ENCODE measurements around the gene FBXL12. TPM values are rescaled to one million over a fixed set of nuclear protein-coding genes. Genes with fewer than 3 reads are reported as not detected.
"Not testable (repeated sequence)": the region's sequence is repeated elsewhere in the genome, so short reads cannot be mapped to it uniquely, and the experiment has no call there.

Gene FBXL12
- total RNA-seq, 1 experiment from 2014 or later = 16.9 TPM

GRCh38 chr19:9827289-9828238, 8.7 kb upstream of the FBXL12 start, which contains the start of gene UBL5:
TSS of gene UBL5 (plus strand) at chr19:9827918. CDS start at chr19:9828338, 420 bp downstream.
- peak within 1 kb of the TSS; percentile 15; the same call in 1 of the 2 replicates for H3K27ac ChIP-seq
- peak; percentile 74 to 81 for DNase-seq (ENCODE audit: low read depth in 1 of 2, low spot score in 2 of 2)
- peaks cover 46% of the 10 kb centered on the region for H3K36me3 ChIP-seq
- H3K4me3 ChIP-seq = peak within 1 kb of the TSS; percentile 71
- no peaks in the 10 kb centered on the region for H3K27me3 ChIP-seq (replicated peaks)
- H3K9me3 ChIP-seq (replicated peaks) = no peaks in the 10 kb centered on the region
- peaks cover 5% of the 10 kb centered on the region; the same call in 1 of the 2 replicates for H3K4me1 ChIP-seq (replicated peaks)

DNA sequence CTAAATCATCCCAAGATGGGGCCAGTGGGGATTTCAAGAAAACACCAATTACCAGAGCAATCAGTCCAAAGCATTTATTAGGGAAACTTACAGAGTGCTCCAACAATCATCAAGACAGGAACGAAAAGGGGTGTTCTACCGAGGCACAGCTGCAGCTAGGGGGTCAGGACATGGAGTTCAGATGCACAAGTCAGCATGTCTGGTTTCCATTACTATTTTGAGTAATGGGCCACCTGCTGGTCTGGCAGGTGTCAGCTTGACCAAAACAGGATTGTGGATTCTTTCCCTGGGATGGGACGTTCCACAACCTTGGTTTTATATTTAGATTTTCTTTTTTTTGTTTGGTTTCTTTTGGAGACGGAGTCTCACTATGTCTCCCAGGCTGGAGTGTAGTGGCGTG, 4.9 kb upstream of the FBXL12 start:
- DNase-seq (ENCODE audit: low read depth in 1 of 2, low spot score in 2 of 2) = no peak
- H3K9me3 ChIP-seq (replicated peaks) = 0 out of 2 replicates have a peak, but pooled peaks cover under 1% of the 10 kb centered on the region
- no peak overlapping the region for H3K27ac ChIP-seq
- peaks cover 20% of the 10 kb centered on the region for H3K36me3 ChIP-seq
- H3K4me1 ChIP-seq (replicated peaks) = peaks cover 10% of the 10 kb centered on the region
- no peak overlapping the region for H3K4me3 ChIP-seq
- H3K27me3 ChIP-seq (replicated peaks) = no peaks in the 10 kb centered on the region

- not testable (repeated sequence) for H3K27me3 ChIP-seq (replicated peaks); H3K9me3 ChIP-seq (replicated peaks); DNase-seq (ENCODE audit: low read depth in 1 of 2, low spot score in 2 of 2)
- peak overlapping the region; percentile 39; the same call in 1 of the 2 replicates for H3K27ac ChIP-seq
- peak overlapping the region; percentile 23 for H3K4me3 ChIP-seq
- peaks cover 14% of the 10 kb centered on the region for H3K4me1 ChIP-seq (replicated peaks)
- peaks cover 35% of the 10 kb centered on the region for H3K36me3 ChIP-seq
Measured at GRCh38 chr19:9820034-9820433, 1.2 kb upstream of the FBXL12 start.

- peaks cover 14% of the 10 kb centered on the region for H3K4me1 ChIP-seq (replicated peaks)
- peaks cover 8% of the 10 kb centered on the region; the same call in 1 of the 2 replicates for H3K9me3 ChIP-seq (replicated peaks)
- peaks cover 38% of the 10 kb centered on the region for H3K36me3 ChIP-seq
- no peak for DNase-seq (ENCODE audit: low read depth in 1 of 2, low spot score in 2 of 2)
- no peaks in the 10 kb centered on the region for H3K27me3 ChIP-seq (replicated peaks)
- H3K4me3 ChIP-seq = peak overlapping the region; percentile 23
- peak overlapping the region; percentile 39; the same call in 1 of the 2 replicates for H3K27ac ChIP-seq
Measured at GRCh38 chr19:9819596-9819909, 674 bp upstream of the FBXL12 start.

DNA sequence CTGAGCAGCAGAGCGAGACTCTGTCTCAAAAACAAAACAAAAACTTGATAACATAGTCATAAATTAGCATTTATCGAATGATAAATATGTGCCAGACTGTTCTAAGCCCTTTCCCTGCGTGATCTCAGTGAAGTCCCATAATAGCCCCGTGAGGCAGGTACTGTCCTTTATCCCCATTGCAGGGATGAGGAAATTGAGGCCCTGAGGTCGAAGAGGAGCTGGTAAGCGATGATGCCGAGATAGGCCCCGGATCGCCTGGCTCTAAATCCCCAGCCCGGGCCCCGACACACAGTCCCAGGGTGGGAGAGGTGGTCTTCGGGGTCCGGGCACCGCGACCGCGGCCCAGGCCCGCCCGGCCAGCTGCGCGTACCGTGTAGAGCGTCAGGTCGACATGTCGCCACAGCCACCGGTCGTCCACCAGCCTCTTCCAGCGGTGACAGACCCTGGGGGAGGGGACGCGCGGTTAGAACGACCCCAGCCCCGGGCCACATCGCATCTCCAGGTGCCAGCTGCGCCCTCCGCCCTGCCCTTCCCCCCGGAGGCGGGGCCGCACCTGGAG, 625 bp downstream of the FBXL12 start:
- Histone ChIP-seq H3K4me3 (peak overlapping the region; percentile 92), H3K27me3 (replicated peaks) (no peaks in the 10 kb centered on the region), H3K9me3 (replicated peaks) (peaks cover 8% of the 10 kb centered on the region; the same call in 1 of the 2 replicates), H3K4me1 (replicated peaks) (peaks cover 14% of the 10 kb centered on the region), H3K36me3 (peaks cover 47% of the 10 kb centered on the region), H3K27ac (peak overlapping the region; percentile 92)
- DNase-seq (ENCODE audit: low read depth in 1 of 2, low spot score in 2 of 2) = peak in 1 of 2 experiments; percentile 7

DNA sequence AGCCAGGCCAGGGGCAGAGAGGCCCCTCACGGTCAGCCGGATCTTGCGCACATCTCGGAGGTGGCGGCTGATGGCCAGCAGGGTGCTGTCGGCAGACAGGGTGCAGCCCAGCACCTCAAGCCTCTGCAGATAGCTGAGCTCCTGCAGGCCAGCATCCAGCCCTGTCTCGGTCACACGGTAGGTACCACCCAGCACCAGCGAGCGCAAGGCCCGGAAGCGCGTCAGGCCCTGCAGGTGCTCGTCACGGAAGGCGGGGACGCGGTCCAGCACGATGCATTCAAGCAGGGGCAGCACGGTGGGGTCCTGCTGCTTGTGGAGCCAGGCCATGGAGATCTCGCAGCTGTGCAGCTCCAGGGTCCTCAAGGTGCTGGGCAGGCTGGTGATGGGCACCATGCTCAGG, 7.7 kb downstream of the FBXL12 start:
- DNase-seq (ENCODE audit: low read depth in 1 of 2, low spot score in 2 of 2) = no peak
- Histone ChIP-seq H3K36me3 (peaks cover 74% of the 10 kb centered on the region), H3K4me1 (replicated peaks) (no peaks in the 10 kb centered on the region)

GRCh38 chr19:9808855-9809824, 9.7 kb downstream of the FBXL12 start:
- Histone ChIP-seq H3K27me3 (replicated peaks) (no peaks in the 10 kb centered on the region), H3K27ac (no peak overlapping the region), H3K4me3 (no peak overlapping the region), H3K4me1 (replicated peaks) (no peaks in the 10 kb centered on the region), H3K9me3 (replicated peaks) (no peaks in the 10 kb centered on the region), H3K36me3 (peaks cover 66% of the 10 kb centered on the region)
- no peak for DNase-seq (ENCODE audit: low read depth in 1 of 2, low spot score in 2 of 2)

More for the DNA sequence above, 7.7 kb downstream of the FBXL12 start:
- H3K27ac ChIP-seq = no peak overlapping the region
- H3K27me3 ChIP-seq (replicated peaks) = no peaks in the 10 kb centered on the region
- H3K4me3 ChIP-seq = no peak overlapping the region
- H3K9me3 ChIP-seq (replicated peaks) = peaks cover 4% of the 10 kb centered on the region; the same call in 1 of the 2 replicates

GRCh38 chr19:9806803-9807202, 12.1 kb downstream of the FBXL12 start:
- peaks cover 51% of the 10 kb centered on the region for H3K36me3 ChIP-seq
- no peaks in the 10 kb centered on the region for H3K27me3 ChIP-seq (replicated peaks)
- H3K9me3 ChIP-seq (replicated peaks) = no peaks in the 10 kb centered on the region
- no peak overlapping the region for H3K27ac ChIP-seq
- no peak overlapping the region for H3K4me3 ChIP-seq
- no peaks in the 10 kb centered on the region for H3K4me1 ChIP-seq (replicated peaks)
- DNase-seq (ENCODE audit: low read depth in 1 of 2, low spot score in 2 of 2) = no peak

DNA sequence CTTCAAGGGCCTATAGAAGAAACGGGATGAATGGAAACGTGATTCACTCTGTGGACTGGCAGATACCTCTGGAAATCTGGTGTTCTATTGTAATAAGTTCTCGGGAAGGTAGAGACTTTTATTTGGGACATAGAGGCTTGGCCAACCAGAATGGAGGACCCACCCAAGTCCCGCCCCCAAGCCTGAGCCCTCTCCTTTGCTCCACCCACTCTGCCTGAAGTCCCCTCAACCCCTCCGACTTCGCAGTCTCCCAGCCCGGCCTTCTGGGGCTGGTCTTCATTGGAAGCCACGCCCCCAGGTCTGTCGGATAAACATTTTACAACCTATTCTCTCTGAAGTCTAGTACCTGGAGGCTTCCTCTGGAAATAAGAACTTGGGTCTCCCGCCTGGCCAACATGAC, 16.9 kb downstream of the FBXL12 start:
- Histone ChIP-seq H3K4me1 (replicated peaks) (no peaks in the 10 kb centered on the region), H3K9me3 (replicated peaks) (no peaks in the 10 kb centered on the region), H3K27ac (no peak overlapping the region), H3K36me3 (peaks cover 11% of the 10 kb centered on the region), H3K4me3 (no peak overlapping the region), H3K27me3 (replicated peaks) (no peaks in the 10 kb centered on the region)
- no peak for DNase-seq (ENCODE audit: low read depth in 1 of 2, low spot score in 2 of 2)

DNA sequence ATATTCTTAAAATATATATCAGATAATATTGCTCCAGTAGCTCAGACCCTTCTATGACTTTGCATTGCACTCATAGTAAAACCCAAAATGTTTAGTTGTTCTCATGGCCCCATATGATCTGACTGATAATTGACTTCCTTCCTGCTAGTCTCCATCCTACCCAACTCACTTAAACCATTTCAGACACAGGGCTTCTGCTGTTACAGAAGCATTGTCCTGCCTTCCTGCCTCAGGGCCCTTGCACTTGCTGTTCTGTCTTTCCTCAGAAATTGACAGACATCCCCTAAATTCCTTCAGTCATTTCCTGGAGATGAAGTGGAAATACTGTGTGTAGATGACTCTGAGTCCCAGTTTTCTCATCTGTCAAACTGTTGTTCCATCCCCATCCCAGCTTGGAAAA, 19.7 kb downstream of the FBXL12 start:
- Histone ChIP-seq H3K4me1 (replicated peaks) (no peaks in the 10 kb centered on the region), H3K27me3 (replicated peaks) (no peaks in the 10 kb centered on the region), H3K4me3 (no peak overlapping the region), H3K9me3 (replicated peaks) (no peaks in the 10 kb centered on the region), H3K36me3 (no peaks in the 10 kb centered on the region), H3K27ac (no peak overlapping the region)
- no peak for DNase-seq (ENCODE audit: low read depth in 1 of 2, low spot score in 2 of 2)

DNA sequence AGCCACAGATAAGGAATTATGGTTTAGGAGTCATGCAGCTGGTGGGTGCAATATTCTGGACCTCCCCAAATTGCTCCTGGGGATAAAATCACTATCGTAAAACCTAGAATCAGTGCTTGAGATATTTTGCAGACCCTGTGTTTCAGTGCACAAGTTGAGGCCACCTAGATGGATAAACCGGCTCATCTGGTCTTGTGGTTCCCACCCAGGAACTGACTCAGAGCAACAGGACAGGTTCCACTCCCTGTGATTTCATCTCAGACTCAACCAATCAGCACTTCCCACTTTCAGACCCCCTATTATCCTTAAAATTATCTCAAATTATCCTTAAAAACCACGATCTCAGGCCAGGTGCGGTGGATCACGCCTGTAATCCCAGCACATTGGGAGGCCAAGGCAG, 21.0 kb downstream of the FBXL12 start:
- Histone ChIP-seq H3K27me3 (replicated peaks) (no peaks in the 10 kb centered on the region), H3K4me1 (replicated peaks) (no peaks in the 10 kb centered on the region; the same call in 1 of the 2 replicates), H3K9me3 (replicated peaks) (no peaks in the 10 kb centered on the region), H3K27ac (no peak overlapping the region), H3K4me3 (no peak overlapping the region), H3K36me3 (no peaks in the 10 kb centered on the region)
- DNase-seq (ENCODE audit: low read depth in 1 of 2, low spot score in 2 of 2) = no peak

- peak; percentile 76 to 77 for DNase-seq (ENCODE audit: low read depth in 1 of 2, low spot score in 2 of 2)
- no peaks in the 10 kb centered on the region for H3K9me3 ChIP-seq (replicated peaks)
- no peaks in the 10 kb centered on the region for H3K36me3 ChIP-seq
- no peaks in the 10 kb centered on the region; the same call in 1 of the 2 replicates for H3K4me1 ChIP-seq (replicated peaks)
- H3K4me3 ChIP-seq = no peak overlapping the region
- H3K27me3 ChIP-seq (replicated peaks) = no peaks in the 10 kb centered on the region
- no peak overlapping the region for H3K27ac ChIP-seq
Measured at GRCh38 chr19:9796113-9796773, 22.6 kb downstream of the FBXL12 start.
